Adrenal gland (tissue), 12 donors: ENCODE data around the gene SP100. TPM values are rescaled to one million over a fixed set of nuclear protein-coding genes. Genes with fewer than 3 reads are reported as not detected.
"Not testable (repeated sequence)": the region's sequence is repeated elsewhere in the genome, so short reads cannot be mapped to it uniquely, and the experiment has no call there.

Experiments
- DNase-seq, 7 donors: peaks; one replicate each; pipeline ENCODE4 v3.0.0-alpha.2; 2019 to 2020
- H3K27ac ChIP-seq, 5 donors: fragments of 200-600 bp; sonication (generic) in 4 of 5; 1 replicate in 3 of 5; 2 replicates in 2 of 5; pipeline versions ENCODE4 v1.5.1 to v1.8.0; 2016 to 2020; ENCODE audit warnings: mild to moderate bottlenecking in 1 of 5
- H3K27me3 ChIP-seq: fragments of 200-600 bp; 2 replicates; pipeline ENCODE4 v1.8.0; 2021
- H3K36me3 ChIP-seq, 2 donors: fragments of 200-600 bp; replicated peaks in 1 of 2; 1 replicate in 1 of 2; 2 replicates in 1 of 2; pipeline versions ENCODE4 v1.5.1 to v1.8.0; 2018 to 2022
- H3K4me1 ChIP-seq, 2 donors: fragments of 200-600 bp; replicated peaks in 1 of 2; 1 replicate in 1 of 2; 2 replicates in 1 of 2; pipeline versions ENCODE4 v1.5.1 to v1.8.0; 2018 to 2021
- H3K4me3 ChIP-seq, 4 donors: fragments of 200-600 bp; sonication (generic) in 3 of 4; one replicate each; pipeline ENCODE4 v1.5.1; 2016 to 2018
- H3K9me3 ChIP-seq, 3 donors: fragments of 200-600 bp; sonication (generic) in 1 of 3; replicated peaks in 1 of 3; 1 replicate in 2 of 3; 2 replicates in 1 of 3; pipeline versions ENCODE4 v1.5.1 to v1.8.0; 2016 to 2021
- CTCF ChIP-seq, 6 experiments: fragments of 450-650 bp in 4 of 6; fragments of 200-600 bp in 2 of 6; sonication (generic) in 1 of 6; IDR thresholded peaks; 1 replicate in 5 of 6; 2 replicates in 1 of 6; pipeline versions ENCODE4 v1.5.1 to v1.8.0; 2016 to 2021; ENCODE audit warnings: antibody characterized with exemption in 6 of 6, mild to moderate bottlenecking in 2 of 6, moderate library complexity in 1 of 6
- POLR2A ChIP-seq, 2 donors: fragments of 450-650 bp; IDR thresholded peaks; one replicate each; pipeline ENCODE4 v1.6.1; 2017; ENCODE audit warnings: antibody characterized with exemption in 2 of 2, mild to moderate bottlenecking in 2 of 2, moderate library complexity in 1 of 2
- WGBS, 4 donors: extraction: QIAGEN DNeasy Blood & Tissue Kit in 2 of 4; methylation state at CpG; one replicate each; pipeline versions ENCODE4 v1.1.5 to v1.1.7; 2013 to 2017; 5-methylcytosine and 5-hydroxymethylcytosine counted together
- intact Hi-C, 2 donors: fragments of 100-400 bp; cut with DNase I; formaldehyde crosslinking; loops; one replicate each; pipeline versions ENCODE4 v1.14.1 to v1.15.0; 2022 to 2023
- polyA plus RNA-seq, 3 donors: library from polyadenylated mRNA; stranded (reverse); fragments of 200-250 nt in 2 of 3; fragments of 350-450 nt in 1 of 3; fragmentation: Illumina TruSeq in 1 of 3; extraction: RNeasy Lipid Tissue Mini Kit (QIAGEN cat#74804) in 1 of 3; gene quantifications; one replicate each; pipeline ENCODE4 v1.2.3, GENCODE V29; 2013 to 2014
- total RNA-seq, 9 donors: library from RNA; depleted of rRNA in 4 of 9; stranded (reverse); fragments of >200 nt in 4 of 9; fragments of 120-200 nt in 1 of 9; fragmentation: NEBNext Ultra II Directional in 1 of 9; extraction: Animal tissue kit (Norgen Biotek cat#: 25700) in 1 of 9; gene quantifications; one replicate each; pipeline versions ENCODE4 v1.1.0 to v1.2.4, GENCODE V29; 2013 to 2023
- donor health status: healthy with polysubstance abuse.
- donor health status: Bipolar disorder and iron deficiency.
- donor health status: DM: yes; HTN: yes; CAD: no.
- donor health status: DM: no; HTN: no; CAD: no.
- donor health status: DM: no; HTN: no; CAD: no.
- donor health status: DM: yes; HTN: yes; CAD: no.

The SP100 gene
- total and polyA plus RNA-seq, 12 donors: 59.2 to 147 (median 99.9) TPM

GRCh38 chr2:230384986-230385385, 31.0 kb upstream of the SP100 start:
- no peaks in the 10 kb centered on the region for H3K9me3 ChIP-seq
- H3K36me3 ChIP-seq: peaks cover 0 to 30% of the 10 kb centered on the region in 2 donors
- H3K4me1 ChIP-seq: no peaks in the 10 kb centered on the region
- intact Hi-C loops: no loop called here
- no peak overlapping the region for H3K27ac ChIP-seq
- no peaks in the 10 kb centered on the region for H3K27me3 ChIP-seq
- H3K4me3 ChIP-seq: no peak overlapping the region
- WGBS, 4 donors: 88 to 95% (median 92%) methylated on average over 6 of the region's 6 CpGs
- DNase-seq: no peak
- TF ChIP-seq CTCF (IDR thresholded peaks at IDR 0.05): no peak
- TF ChIP-seq POLR2A (IDR thresholded peaks at IDR 0.05): no peak

- Histone ChIP-seq H3K9me3 (no peaks in the 10 kb centered on the region), H3K27me3 (no peaks in the 10 kb centered on the region), H3K4me1 (no peaks in the 10 kb centered on the region), H3K4me3 (no peak overlapping the region), H3K27ac (no peak overlapping the region), H3K36me3 (peaks cover 0 to 39% of the 10 kb centered on the region in 2 donors)
- WGBS, 4 donors: 87 to 100% (median 94%) methylated on average over 2 of the region's 2 CpGs
- TF ChIP-seq CTCF (IDR thresholded peaks at IDR 0.05) (no peak), POLR2A (IDR thresholded peaks at IDR 0.05) (no peak)
- no peak for DNase-seq
- intact Hi-C loops: no loop called here
Measured at GRCh38 chr2:230394301-230394700, 21.7 kb upstream of the SP100 start.

- WGBS, 4 donors: 93 to 98% (median 95%) methylated on average over 6 of the region's 6 CpGs
- H3K4me1 ChIP-seq, H3K9me3 ChIP-seq, DNase-seq, H3K27me3 ChIP-seq, intact Hi-C loops, H3K4me3 ChIP-seq, H3K27ac ChIP-seq: not testable (repeated sequence)
- H3K36me3 ChIP-seq: peaks cover 0 to 29% of the 10 kb centered on the region in 2 donors
Measured at GRCh38 chr2:230398698-230399097, 17.3 kb upstream of the SP100 start.

- intact Hi-C loops: no loop called here
Measured at GRCh38 chr2:230400041-230400440, 16.0 kb upstream of the SP100 start.

More at GRCh38 chr2:230400041-230400440, 16.0 kb upstream of the SP100 start:
- Histone ChIP-seq H3K27me3 (no peaks in the 10 kb centered on the region), H3K9me3 (no peaks in the 10 kb centered on the region), H3K4me1 (no peaks in the 10 kb centered on the region), H3K4me3 (no peak overlapping the region), H3K27ac (no peak overlapping the region), H3K36me3 (peaks cover 0 to 28% of the 10 kb centered on the region in 2 donors)
- DNase-seq: no peak
- 93 to 96% (median 95%) methylated on average over 7 of the region's 7 CpGs for WGBS, 4 donors
- TF ChIP-seq CTCF (IDR thresholded peaks at IDR 0.05) (no peak), POLR2A (IDR thresholded peaks at IDR 0.05) (no peak)
